ENCODE results near the gene CEBPA.

GRCh38 chr19:33255781-33256180 is 46.6 kb downstream of the CEBPA start:
- no peak for TF ChIP-seq CTCF (IDR thresholded peaks at IDR 0.05)
- no peak for TF ChIP-seq POLR2A (IDR thresholded peaks at IDR 0.05; ENCODE audit: low read depth)
- no peak for TF ChIP-seq EP300 (IDR thresholded peaks at IDR 0.05)

Data from esophagus muscularis mucosa (tissue), 4 donors.